GM10248 (cell line): ENCODE data around the gene SGCB.

Experiments used
- CTCF ChIA-PET: fragments of 300-600 bp; sonication (Branson Sonifier 250); formaldehyde crosslinking; extraction: SDS; loops from one replicate; lab custom pipeline; 2021; ENCODE audit warnings: antibody characterized with exemption; lab: Yijun Ruan, JAX
- POLR2A ChIA-PET: fragments of 350-650 bp; sonication (Branson Sonifier 250); formaldehyde crosslinking; extraction: SDS; loops from one replicate; lab custom pipeline; 2020; ENCODE audit warnings: antibody characterized with exemption; lab: Yijun Ruan, JAX
- DNase-seq: peaks from one replicate; pipeline ENCODE4 v3.0.0; 2012; ENCODE audit errors: extremely low spot score
- TF ChIP-seq, protein P1 (sequence below): IDR thresholded peaks from 2 replicates; pipeline ENCODE4 v1.5.1; 2012; ENCODE audit warnings: mild to moderate bottlenecking, low read depth; ENCODE audit errors: extremely low read depth, missing control alignments, control extremely low read depth

SGCB gene

DNA sequence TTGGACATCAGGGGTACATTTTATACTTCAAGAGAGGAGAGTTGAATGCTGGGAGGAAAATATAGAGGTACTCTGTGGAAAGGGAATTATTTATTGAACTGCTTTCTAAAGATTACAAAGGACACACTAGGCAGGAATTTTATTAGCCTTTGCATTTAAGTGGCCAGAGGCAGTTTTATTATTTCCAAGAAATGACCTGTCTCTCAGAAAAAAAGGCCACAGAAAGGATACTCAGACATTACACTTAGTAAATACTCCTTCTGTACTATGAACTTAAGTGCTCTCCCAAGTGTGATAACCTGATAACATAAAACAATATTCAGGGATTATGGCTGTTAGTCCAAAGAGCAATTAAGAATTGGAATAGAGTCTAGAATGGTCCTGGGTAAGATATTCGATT is 25.4 kb downstream of the SGCB start:
- CTCF ChIA-PET: no interaction called here
- TF ChIP-seq, protein P1, sequence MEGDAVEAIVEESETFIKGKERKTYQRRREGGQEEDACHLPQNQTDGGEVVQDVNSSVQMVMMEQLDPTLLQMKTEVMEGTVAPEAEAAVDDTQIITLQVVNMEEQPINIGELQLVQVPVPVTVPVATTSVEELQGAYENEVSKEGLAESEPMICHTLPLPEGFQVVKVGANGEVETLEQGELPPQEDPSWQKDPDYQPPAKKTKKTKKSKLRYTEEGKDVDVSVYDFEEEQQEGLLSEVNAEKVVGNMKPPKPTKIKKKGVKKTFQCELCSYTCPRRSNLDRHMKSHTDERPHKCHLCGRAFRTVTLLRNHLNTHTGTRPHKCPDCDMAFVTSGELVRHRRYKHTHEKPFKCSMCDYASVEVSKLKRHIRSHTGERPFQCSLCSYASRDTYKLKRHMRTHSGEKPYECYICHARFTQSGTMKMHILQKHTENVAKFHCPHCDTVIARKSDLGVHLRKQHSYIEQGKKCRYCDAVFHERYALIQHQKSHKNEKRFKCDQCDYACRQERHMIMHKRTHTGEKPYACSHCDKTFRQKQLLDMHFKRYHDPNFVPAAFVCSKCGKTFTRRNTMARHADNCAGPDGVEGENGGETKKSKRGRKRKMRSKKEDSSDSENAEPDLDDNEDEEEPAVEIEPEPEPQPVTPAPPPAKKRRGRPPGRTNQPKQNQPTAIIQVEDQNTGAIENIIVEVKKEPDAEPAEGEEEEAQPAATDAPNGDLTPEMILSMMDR: no peak
- POLR2A ChIA-PET: no interaction called here
- DNase-seq: no peak

DNA sequence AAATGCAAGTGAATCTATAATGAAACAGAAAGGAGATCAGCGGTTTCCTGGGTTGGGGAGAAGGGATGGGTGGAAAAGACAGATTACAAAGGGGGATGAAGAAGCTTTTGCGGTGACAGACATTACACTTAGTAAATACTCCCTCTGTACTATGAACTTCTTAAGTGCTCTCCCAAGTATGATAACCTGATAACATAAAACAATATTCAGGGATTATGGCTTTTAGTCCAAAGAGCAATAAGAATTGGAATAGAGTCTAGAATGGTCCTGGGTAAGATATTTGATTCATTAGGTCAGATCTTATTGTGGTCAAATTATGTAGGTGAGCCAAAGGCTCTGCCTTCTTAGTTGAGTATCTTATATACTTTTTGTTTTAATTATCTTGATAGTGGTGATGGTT is 27.1 kb downstream of the SGCB start:
- no peak for DNase-seq
- ChIA-PET CTCF (no interaction called here), POLR2A (no interaction called here)
- TF ChIP-seq, protein P1: no peak

DNA sequence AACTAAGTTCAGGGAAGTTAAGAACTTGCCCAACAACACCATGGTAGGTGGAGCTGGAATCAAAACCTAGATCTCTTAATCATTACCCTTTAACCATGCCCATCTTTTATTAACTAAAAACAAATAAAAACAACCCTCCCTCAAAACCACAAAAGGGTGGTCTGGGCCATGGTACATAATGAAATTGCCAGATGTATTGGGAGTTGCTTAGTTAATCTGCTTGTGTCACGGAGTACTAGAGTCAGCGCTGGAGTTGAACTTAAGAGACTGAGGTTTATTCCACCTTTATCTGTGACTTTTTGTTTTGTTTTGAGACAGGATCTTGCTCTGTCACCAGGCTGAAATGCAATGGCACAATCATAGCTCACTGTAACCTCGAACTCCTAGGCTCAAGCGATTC is 31.2 kb downstream of the SGCB start:
- ChIA-PET POLR2A (no interaction called here), CTCF (no interaction called here)
- no peak for DNase-seq
- TF ChIP-seq, protein P1: no peak

DNA sequence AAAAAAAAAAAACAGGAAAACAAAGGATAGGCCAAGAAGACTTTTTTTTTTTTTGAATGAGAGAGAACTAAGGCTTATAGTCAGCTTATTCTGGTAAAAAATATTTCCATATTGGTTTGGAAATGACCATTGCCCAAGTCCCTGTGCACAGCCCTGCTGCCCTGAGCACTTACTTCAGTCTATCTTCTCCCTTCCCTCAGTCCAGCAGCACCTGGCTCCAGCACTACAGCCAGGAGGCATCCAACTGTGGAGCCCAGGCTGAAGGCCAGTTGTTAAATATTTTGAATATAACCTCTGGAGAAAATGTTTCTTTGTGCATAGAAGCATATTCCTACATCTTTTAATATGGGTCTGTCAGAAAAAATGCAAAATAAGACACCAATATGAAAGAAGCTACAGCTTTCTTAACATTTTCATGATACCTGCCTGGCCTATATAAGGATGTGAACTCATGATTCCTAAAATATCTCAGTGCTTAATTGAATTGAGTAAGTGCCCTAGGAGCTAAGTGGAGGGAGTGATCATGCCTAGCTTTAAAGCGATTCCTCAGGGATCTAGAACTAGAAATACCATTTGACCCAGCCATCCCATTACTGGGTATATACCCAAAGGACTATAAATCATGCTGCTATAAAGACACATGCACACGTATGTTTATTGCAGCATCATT is 32.4 kb downstream of the SGCB start:
- DNase-seq: no peak
- ChIA-PET CTCF (interaction anchor here (1.1 kb wide), 1 partner anchor 24 kb away, joined by 3 read pairs; no protein-coding TSS in a partner anchor), POLR2A (interaction anchor here (0.6 kb wide), 1 partner anchor 47 kb away, joined by 5 read pairs; no protein-coding TSS in a partner anchor)
- TF ChIP-seq, protein P1: no peak

DNA sequence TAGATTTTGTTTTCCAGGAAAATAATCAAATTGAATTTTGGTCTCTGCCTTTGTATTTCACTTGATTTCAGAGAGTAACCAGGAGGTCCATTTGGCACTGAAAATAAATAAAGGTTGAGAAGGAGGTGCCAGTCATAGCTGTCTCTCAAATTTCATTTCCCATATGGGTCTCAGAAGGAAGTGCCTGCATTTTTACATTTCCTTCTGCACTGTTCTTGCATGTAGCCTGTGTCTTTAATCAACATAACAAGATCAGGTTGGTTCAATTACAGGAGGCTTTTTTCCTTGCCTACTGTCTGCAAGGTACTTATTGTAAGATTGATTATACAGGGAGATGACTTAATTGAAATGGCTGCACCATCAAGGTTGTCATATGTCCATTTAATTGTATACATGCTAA is 33.7 kb downstream of the SGCB start:
- TF ChIP-seq, protein P1: no peak
- POLR2A ChIA-PET: no interaction called here
- CTCF ChIA-PET: no interaction called here
- no peak for DNase-seq

DNA sequence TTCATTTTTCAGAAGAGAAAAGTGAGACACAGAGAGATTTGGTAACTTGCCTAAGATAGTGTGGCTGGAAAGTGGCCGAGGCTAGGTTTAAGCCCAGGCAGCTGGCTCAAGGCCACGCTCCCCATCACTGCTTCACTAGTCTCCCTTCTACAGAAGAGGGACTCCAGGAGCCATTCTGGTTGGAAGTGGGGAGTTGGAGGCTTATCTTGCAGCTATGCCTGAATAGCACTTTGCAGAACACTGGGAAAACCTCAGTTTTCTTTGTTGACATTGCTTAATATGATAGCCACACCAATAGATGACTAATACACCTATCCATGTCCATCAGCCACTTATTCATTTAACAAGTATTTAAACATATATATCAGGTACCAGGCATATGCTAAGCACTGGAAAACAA is 36.5 kb downstream of the SGCB start:
- POLR2A ChIA-PET: no interaction called here
- CTCF ChIA-PET: no interaction called here
- TF ChIP-seq, protein P1: no peak
- no peak for DNase-seq
